Stimulated activated CD4-positive, alpha-beta T cell treated with anti-CD3 and anti-CD28 coated beads, Interleukin-15, amount 100 ng/mL, for 48 hours (primary cell): Measurements from ENCODE around the gene SLITRK6.
"Not testable (repeated sequence)": the region's sequence is repeated elsewhere in the genome, so short reads cannot be mapped to it uniquely, and the experiment has no call there.

ENCODE experiments used
- DNase-seq, 2 donors: peaks; one replicate each; pipeline ENCODE4 v3.0.0-alpha.2; 2020; ENCODE audit warnings: low read depth in 2 of 2

The SLITRK6 gene, protein sequence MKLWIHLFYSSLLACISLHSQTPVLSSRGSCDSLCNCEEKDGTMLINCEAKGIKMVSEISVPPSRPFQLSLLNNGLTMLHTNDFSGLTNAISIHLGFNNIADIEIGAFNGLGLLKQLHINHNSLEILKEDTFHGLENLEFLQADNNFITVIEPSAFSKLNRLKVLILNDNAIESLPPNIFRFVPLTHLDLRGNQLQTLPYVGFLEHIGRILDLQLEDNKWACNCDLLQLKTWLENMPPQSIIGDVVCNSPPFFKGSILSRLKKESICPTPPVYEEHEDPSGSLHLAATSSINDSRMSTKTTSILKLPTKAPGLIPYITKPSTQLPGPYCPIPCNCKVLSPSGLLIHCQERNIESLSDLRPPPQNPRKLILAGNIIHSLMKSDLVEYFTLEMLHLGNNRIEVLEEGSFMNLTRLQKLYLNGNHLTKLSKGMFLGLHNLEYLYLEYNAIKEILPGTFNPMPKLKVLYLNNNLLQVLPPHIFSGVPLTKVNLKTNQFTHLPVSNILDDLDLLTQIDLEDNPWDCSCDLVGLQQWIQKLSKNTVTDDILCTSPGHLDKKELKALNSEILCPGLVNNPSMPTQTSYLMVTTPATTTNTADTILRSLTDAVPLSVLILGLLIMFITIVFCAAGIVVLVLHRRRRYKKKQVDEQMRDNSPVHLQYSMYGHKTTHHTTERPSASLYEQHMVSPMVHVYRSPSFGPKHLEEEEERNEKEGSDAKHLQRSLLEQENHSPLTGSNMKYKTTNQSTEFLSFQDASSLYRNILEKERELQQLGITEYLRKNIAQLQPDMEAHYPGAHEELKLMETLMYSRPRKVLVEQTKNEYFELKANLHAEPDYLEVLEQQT

DNA sequence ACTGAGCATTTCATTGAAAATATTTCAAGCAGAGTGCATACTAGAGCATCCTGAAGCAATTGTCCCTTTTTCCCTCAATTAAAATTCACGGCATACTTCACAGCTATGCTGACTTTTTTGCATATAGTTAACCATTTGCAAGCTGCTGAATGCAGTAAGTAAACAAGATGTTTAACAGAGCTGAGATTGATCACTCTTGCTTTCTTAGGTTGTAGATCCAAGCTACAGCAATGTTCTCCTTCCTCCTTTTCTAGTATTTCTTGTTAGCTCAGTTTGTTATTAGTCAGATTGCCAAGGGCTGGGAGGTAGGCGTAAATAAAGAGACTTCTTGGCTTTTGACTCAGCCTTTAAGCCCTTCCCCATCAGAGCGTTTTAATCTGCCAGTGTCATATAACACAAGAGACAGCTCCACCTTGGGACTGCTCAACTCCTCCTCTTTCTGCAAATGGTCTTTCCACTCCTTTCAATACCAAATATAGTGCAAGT, at the start of gene SLITRK6:
Gene SLITRK6, minus strand, starts transcription at position 323 of the 486 bp plus-strand sequence. CDS start 2,911 bp downstream, outside the sequence.
- DNase-seq: no peak

DNA sequence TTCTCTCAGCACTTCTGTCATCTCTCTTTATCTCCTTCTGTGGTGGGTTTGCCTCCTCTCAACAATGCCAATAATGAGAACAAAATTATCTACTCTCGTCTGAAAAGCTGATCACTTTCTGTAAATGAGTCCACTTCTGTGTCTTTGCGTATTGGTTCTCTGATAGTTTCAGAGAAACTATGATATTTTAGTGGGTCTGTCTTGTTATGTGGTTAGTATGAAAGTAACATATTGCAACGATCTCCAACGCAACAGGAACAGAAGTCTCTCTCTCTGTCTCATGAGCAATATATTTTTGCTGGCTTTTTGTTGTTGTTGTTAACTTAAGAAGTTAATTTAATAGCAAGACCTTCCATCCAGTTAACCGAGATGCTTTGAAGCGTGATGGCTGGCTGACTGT, 47.8 kb upstream of the SLITRK6 start:
- no peak for DNase-seq

DNA sequence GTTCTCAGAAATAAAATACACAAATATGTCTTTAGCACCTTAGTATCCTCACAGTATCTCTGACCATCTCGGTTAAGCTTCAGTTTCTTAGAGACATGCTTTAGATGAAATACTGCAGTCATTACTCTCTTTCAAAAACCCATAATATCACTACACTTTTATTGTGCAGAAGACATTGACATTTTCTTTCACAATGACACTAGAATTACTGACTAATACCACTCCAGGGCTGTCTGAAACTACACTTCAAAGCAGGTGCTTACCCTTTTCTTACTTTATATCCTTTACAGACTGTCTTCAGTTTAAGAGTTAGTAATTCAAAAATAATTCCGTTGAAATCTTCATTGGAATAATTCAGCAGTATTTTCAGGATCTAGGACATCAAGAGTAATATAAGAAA, 42.2 kb upstream of the SLITRK6 start:
- DNase-seq: no peak

DNA sequence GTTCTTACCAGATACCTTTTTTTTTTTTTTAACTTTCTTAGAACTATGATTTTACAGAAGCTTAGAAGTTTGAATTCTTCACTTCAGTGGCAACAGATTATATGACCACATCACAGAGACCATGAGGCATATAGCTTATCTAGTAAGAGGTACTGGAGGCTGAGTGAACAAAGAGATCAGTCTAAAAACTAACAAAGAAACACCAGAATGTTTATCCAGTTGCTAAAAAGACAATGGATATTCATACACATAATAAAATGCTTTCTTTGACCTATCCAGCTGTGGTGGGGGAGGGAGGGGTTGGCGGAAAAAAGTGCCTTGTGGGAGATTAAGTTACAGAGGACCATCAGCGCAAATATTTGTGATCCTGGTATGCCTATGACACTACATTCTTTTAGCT, 34.7 kb upstream of the SLITRK6 start:
- no peak for DNase-seq

DNA sequence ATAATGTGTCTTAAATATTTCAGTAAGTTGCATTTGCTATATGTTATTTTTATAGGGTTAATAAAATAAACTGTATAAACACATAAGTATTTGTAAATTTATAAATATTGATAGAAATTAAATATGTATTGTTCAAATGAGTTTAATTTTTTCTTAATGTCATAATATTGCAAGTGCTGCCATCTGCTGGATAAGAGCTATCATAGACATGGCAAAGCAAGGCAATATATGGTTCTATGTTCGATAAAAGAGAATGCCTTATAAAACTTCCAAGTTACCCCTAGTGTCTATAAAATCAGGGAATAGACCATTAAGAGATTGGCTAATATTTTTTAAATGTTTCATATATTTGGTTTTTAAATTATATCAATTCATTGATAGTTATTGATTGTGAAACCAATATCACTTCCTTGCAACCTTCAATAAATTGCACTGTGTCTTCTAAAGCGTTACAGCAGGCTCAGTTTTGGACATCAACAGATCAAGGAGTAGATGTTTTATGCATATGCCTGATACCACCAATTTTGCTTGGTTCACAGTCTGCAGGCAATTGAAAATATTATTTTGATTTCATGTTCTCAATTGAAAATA, 29.0 kb upstream of the SLITRK6 start:
- DNase-seq: no peak

DNA sequence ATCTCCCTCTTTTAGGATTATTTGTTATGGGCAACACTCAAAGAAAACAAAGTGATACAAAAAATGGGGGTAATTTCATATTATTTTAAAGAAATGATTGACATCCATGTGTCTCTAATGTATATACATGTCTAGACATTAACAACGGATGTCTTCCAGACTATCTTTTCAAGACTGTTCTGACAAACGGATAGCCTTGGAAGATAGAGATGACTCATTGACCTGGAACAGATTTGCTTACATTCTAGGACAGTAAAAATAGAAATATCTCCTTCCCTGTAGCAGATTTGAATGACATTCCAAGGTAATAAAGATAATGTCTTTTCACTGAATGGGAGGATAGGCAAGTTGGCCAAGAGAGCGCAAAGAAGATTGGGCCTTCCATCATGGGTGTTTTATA, 26.2 kb upstream of the SLITRK6 start:
- DNase-seq: no peak

DNA sequence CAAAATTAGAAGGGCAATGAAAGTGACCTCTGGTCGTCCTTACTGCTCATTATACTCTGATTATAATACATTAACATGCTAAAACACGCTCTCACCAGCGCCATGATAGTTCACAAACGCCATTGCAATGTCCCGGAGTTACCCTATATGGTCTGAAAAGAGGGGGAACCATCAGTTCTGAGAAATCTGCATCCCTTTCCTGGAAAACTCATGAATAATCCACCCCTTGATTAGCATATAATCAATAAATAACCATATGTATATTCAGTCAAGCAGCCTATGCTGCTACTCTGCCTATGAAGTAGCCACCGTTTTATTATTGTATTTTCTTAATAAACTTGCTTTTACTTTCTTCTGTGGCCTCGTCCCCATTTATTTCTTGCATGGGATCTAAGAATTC, 24.6 kb upstream of the SLITRK6 start:
- no peak for DNase-seq

DNA sequence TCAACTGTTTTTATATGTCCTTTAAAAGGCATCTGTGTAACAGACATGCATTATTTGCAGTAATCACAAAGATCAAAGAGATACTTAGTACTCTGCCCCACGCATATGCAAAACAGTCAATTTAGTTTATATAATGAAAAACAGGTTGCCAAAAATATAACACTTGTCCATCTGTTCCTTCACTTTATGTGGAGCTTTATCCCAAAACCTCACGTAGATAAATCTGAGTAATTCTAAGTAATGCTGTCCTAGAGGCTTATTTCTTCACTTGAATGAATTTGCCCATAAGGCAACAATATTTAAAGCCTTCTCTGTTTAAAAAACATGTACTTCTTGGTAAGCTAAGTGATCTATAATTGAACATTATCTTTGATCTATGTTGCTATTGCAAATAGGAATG, 20.3 kb upstream of the SLITRK6 start:
- DNase-seq: no peak

DNA sequence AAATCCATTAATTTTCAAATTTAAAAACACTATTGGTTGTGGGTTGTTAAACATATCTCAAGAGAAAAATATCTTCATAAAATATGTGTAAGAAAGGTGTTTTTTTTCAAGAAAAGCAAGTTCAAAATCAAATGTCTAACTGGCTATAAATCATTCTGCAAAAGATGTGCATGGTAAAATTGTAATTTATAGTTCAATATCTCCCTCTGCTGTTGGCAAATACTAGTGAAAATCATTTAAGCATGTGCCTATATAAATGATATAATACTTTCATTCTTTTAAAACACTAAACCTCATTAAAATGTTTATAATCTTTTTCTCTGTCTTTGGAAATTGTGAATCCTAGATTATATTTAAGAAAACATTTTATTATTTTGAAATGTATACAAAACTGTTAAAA, 17.2 kb upstream of the SLITRK6 start:
- no peak for DNase-seq

DNA sequence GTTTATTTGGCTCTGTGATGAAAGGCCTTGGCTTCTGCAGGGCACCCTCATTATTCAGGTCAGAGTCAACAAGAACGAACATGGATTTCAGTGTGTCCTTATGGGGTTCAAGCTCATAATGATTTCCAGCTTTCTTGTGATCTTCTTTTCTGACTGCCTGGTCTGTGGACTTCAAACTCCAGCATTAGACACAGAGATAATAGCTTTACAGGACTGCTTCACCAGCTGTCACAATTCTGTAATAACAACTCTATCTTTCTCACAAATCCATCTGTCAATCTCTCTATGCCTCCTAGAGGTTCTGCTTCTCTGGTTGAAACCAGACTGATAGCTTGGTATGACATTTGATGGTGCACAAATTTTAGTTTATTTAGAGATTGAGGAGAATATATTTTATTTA, 13.1 kb upstream of the SLITRK6 start:
- DNase-seq: no peak

DNA sequence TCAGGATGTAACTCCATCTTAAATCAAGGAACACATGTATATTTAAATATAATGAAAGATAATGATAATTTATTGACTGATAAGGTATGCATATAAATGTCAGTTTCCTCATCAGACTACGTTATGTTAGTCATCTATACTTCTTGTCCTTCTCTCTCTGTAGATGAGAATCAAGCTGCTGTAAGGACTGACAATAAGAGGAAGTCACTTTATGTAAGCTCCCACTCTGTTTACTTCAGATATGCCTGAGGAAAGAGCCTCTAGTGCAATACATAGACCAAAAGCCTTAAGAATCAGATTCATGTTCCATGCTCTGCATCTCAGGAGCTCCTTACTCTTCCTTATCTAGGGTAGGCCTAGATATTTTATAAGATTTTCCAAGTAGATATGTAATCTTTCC, 9.6 kb upstream of the SLITRK6 start:
- no peak for DNase-seq

DNA sequence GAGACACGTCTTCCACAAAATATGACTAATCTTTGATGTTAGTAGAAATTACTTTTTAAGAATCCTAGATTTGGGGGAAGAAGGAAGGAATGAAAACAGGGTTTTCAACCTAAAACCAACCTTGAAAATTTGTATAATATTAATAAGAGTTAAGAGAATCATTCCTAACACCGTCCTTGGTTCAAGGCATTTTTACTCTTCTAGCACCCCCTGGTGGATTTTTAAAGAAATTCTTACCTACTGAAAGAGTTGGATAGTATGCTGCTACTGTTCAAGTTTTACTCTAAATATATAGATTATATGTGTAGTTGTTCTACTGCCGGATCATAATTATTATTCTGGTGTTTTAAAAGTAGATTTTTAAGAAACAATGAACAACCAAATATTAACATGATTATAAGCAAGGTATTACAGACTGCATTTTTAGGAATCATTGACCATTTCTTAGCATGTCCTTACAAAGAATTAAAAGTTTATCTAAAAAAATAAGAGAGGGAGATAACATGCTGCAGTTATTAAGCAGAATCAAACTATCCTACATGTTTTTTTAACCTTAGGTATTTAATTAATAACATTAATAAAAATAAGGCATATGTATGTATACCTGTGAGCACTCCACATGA, 7.4 kb upstream of the SLITRK6 start:
- no peak for DNase-seq

DNA sequence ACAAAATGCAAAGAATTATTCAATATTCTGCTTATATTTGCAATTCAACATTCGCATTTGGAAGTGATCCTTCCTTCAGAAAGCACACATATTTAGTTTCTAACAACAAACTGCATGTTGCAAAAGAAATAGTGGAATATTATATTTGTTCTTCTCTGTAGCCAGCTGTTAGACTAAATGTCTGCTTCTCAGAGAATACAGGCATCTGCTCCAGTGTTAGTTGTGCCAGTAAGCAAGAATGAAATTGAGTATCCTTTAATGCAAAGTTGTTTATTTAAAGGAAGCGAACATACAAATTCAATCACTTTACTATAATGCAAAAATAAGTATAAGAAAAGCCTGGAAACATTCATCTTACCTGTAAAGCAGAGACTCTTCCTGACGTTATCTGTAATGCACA, 663 bp downstream of the SLITRK6 start:
- no peak for DNase-seq

DNA sequence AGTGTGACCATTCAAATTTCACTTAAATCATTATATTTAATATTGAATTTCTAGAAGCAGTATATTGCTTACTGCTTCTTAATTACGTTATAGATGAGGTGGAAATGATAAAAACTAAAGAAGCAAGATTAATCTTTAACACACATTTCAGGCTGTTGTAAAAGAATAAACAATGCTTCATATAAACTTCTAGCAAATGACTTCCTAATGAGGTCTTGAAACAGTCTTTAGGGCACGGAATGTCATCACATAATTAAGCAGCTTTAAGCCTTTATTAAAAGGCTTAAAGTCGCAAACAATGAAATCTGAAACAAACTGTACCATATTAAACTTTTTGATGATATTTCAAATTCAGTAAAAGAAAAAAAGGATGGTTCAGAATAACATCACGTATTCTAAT, 1.9 kb downstream of the SLITRK6 start:
- no peak for DNase-seq

DNA sequence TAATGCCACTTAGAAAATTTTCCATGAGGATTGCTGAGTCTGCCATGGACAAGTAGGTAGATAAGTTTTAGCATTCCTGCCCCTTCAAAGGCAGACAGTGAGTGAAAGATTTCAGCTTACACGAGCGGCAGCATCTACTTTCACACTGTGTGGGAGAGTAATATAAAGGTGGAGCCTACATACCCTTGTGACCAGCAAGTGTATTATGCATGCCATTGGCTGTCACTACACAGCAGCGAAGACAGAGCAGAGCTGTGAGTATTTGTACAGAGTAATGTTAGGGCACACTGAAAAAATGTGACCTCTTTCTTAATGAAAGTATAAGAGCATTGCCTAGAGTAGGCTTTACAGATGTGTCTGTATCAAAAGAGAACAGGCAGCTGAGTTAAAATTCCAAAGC, 14.0 kb downstream of the SLITRK6 start:
- no peak for DNase-seq

DNA sequence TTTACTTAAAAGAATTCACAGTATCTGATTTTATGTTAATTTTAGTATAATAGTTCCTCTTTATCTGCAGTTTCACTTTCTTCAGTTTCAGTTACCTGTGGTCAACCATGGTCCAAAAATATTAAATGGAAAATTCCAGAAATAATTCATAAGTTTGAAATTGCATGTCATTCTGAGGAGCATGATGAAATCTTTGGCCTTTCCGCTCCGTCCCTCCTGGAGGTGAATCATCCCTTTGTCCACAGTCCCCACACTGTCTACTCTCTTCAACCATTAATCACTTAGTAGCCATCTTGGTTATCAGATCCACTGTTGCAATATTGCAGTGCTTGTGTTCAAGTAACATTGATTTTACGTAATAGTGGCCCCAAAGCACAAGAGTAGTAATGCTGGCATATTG, 26.9 kb downstream of the SLITRK6 start:
- DNase-seq: no peak

DNA sequence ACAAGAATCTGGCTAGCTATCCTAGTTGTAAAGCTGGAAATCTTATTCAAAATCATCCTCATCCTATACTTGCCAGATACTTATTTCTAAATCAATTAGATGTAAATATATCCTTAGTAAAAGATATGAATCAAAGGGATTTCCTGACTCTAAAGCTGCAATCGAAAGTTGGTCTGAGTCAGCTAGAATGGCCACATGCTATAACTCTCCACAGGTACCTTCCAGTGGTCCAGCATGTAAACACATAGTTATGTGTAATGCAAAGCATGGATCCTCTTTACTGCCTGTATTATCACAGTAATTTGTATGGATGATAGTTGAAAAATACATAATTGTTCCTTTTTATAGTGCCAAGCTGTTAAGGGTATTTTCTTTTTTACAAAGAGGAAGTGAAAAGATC, 27.4 kb downstream of the SLITRK6 start:
- DNase-seq: no peak

DNA sequence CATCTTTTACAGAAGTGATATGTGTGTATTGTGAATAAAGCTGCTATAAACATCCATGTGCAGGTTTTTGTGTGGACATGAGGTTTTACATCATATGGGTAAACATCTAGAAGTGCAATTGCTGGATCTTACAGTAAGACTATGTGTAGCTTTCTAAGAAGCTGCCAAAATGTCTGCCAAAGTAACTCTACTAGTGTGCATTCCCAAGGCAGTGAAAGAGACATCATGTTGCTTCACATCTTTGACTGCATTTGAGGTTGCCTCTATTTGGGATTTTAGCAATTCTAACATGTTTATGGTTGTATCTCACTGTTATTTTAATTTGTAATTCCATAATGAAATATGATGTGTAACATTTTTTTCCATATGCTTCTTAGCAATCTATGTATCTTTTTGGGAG, 30.3 kb downstream of the SLITRK6 start:
- no peak for DNase-seq

DNA sequence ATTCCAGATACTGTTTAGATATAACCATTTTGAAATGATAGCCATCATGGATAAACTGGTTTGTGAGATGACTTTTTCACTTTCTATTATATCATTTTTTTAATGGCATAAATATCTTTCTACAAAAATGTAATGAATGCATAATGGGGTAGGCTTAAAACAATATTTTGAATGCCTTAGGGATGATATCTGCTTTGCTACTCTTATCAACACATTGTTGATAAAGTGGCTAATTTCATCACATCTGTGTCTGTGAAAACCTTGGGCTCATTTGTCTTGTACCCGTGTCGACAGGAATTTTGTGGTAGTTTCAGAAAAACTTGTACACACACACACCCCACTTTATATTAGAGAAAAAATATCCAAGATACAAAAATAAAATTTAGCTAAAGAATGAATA, 44.1 kb downstream of the SLITRK6 start:
- no peak for DNase-seq

DNA sequence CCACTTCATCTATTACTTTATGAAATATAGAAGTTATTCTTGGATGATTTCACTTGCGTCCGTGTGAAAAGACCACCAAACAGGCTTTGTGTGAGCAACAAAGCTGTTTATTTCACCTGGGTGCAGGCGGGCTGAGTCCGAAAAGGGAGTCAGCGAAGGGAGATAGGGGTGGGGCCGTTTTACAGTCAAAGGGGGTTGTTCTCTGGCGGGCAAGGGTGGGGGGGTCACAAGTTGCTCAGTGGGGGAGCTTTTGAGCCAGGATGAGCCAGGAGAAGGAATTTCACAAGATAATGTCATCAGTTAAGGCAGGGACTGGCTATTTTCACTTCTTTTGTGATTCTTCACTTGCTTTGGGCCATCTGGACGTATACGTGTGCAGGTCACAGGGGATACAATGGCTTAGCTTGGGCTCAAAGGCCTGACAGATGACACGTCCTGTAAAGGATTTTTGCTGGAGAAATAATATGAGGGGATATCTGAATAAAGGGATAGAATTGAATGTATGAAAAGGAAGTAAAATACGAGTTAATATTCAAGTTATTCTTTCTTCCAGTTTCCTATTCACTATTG, 55.9 kb downstream of the SLITRK6 start:
- not testable (repeated sequence) for DNase-seq
